ENCODE measurements around the gene SPEN.

DNA sequence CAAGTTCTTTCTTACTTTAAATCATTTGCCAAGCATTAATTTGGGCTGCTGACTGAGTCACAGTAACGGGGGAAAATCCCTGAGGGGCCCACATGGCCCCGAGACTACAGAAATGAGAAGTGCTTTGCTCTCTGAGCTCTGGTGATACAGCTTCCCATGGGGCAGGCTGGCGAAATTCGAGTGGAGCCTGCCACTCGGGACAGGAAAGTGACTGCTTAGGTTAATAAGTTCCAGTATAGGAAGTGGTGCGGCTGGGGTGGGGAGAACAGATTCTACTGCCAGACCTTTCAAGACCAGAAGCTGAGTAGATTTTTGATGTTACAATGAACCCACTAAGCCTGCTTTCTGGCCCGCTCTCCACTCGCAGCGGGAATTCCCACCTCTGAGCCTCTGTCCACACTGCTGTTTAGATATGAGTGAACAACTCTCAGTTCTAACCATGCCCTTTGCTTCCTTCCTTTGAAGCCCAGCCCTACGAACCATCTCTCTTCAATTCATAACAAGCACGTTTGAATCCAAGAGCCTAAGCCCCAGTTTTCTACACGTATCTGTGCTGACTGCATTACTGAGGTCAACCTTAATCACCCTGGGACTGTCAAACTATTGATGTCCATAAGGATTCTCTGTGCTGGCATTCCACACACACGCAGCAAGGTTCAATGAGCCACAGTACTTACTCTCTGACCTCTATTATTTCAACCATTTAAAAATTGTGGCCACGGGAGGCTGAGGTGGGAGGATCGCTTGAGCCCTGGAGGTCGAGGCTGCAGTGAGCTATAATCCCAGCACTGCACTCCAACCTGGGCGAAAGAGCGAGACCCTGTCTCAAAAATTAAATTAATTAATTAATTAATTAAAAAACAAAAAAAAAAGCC lies 118.8 kb downstream of the SPEN start:
- TF ChIP-seq, protein P1, sequence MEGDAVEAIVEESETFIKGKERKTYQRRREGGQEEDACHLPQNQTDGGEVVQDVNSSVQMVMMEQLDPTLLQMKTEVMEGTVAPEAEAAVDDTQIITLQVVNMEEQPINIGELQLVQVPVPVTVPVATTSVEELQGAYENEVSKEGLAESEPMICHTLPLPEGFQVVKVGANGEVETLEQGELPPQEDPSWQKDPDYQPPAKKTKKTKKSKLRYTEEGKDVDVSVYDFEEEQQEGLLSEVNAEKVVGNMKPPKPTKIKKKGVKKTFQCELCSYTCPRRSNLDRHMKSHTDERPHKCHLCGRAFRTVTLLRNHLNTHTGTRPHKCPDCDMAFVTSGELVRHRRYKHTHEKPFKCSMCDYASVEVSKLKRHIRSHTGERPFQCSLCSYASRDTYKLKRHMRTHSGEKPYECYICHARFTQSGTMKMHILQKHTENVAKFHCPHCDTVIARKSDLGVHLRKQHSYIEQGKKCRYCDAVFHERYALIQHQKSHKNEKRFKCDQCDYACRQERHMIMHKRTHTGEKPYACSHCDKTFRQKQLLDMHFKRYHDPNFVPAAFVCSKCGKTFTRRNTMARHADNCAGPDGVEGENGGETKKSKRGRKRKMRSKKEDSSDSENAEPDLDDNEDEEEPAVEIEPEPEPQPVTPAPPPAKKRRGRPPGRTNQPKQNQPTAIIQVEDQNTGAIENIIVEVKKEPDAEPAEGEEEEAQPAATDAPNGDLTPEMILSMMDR (IDR thresholded peaks at IDR 0.05 in 2 of 3, conservative IDR thresholded peaks at IDR 0.05 in 1 of 3; ENCODE audit: control insufficient read depth in 2 of 3, extremely low read depth in 1 of 3, insufficient read depth in 1 of 3, low read depth in 3 of 3, low read length in 3 of 3): no peak
- TF ChIP-seq, protein P2, sequence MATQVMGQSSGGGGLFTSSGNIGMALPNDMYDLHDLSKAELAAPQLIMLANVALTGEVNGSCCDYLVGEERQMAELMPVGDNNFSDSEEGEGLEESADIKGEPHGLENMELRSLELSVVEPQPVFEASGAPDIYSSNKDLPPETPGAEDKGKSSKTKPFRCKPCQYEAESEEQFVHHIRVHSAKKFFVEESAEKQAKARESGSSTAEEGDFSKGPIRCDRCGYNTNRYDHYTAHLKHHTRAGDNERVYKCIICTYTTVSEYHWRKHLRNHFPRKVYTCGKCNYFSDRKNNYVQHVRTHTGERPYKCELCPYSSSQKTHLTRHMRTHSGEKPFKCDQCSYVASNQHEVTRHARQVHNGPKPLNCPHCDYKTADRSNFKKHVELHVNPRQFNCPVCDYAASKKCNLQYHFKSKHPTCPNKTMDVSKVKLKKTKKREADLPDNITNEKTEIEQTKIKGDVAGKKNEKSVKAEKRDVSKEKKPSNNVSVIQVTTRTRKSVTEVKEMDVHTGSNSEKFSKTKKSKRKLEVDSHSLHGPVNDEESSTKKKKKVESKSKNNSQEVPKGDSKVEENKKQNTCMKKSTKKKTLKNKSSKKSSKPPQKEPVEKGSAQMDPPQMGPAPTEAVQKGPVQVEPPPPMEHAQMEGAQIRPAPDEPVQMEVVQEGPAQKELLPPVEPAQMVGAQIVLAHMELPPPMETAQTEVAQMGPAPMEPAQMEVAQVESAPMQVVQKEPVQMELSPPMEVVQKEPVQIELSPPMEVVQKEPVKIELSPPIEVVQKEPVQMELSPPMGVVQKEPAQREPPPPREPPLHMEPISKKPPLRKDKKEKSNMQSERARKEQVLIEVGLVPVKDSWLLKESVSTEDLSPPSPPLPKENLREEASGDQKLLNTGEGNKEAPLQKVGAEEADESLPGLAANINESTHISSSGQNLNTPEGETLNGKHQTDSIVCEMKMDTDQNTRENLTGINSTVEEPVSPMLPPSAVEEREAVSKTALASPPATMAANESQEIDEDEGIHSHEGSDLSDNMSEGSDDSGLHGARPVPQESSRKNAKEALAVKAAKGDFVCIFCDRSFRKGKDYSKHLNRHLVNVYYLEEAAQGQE (IDR thresholded peaks at IDR 0.05; ENCODE audit: low read depth, low read length): no peak; the same call in 1 of the 2 replicates
- TF ChIP-seq ETV6 (conservative IDR thresholded peaks at IDR 0.05 in 1 of 2, IDR thresholded peaks at IDR 0.05 in 1 of 2; ENCODE audit: borderline replicate concordance in 1 of 2, low read depth in 1 of 2): peak in 1 of 2 experiments; percentile 73; a peak in 2 of 4 replicates
- TF ChIP-seq ZBED1 (IDR thresholded peaks at IDR 0.05; ENCODE audit: borderline replicate concordance): peak; percentile 85
- TF ChIP-seq POLR2A (IDR thresholded peaks at IDR 0.05; ENCODE audit: low read depth, low read length): no peak
- TF ChIP-seq, protein P3, sequence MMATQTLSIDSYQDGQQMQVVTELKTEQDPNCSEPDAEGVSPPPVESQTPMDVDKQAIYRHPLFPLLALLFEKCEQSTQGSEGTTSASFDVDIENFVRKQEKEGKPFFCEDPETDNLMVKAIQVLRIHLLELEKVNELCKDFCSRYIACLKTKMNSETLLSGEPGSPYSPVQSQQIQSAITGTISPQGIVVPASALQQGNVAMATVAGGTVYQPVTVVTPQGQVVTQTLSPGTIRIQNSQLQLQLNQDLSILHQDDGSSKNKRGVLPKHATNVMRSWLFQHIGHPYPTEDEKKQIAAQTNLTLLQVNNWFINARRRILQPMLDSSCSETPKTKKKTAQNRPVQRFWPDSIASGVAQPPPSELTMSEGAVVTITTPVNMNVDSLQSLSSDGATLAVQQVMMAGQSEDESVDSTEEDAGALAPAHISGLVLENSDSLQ (IDR thresholded peaks at IDR 0.05): 0 out of 2 replicates have a peak, but pooled peaks have one; percentile 39
- TF ChIP-seq, protein P4, sequence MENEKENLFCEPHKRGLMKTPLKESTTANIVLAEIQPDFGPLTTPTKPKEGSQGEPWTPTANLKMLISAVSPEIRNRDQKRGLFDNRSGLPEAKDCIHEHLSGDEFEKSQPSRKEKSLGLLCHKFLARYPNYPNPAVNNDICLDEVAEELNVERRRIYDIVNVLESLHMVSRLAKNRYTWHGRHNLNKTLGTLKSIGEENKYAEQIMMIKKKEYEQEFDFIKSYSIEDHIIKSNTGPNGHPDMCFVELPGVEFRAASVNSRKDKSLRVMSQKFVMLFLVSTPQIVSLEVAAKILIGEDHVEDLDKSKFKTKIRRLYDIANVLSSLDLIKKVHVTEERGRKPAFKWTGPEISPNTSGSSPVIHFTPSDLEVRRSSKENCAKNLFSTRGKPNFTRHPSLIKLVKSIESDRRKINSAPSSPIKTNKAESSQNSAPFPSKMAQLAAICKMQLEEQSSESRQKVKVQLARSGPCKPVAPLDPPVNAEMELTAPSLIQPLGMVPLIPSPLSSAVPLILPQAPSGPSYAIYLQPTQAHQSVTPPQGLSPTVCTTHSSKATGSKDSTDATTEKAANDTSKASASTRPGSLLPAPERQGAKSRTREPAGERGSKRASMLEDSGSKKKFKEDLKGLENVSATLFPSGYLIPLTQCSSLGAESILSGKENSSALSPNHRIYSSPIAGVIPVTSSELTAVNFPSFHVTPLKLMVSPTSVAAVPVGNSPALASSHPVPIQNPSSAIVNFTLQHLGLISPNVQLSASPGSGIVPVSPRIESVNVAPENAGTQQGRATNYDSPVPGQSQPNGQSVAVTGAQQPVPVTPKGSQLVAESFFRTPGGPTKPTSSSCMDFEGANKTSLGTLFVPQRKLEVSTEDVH (IDR thresholded peaks at IDR 0.05; ENCODE audit: low read depth, partially characterized antibody): no peak
- TF ChIP-seq CHD2 (IDR thresholded peaks at IDR 0.05; ENCODE audit: borderline replicate concordance, low read depth, low read length): peak; percentile 66; the same call in 1 of the 2 replicates
- TF ChIP-seq BCL11A (IDR thresholded peaks at IDR 0.05; ENCODE audit: low read depth, low read length): peak; percentile 97
- TF ChIP-seq EZH2 (IDR thresholded peaks at IDR 0.05; ENCODE audit: borderline replicate concordance, control insufficient read depth, low read depth, low read length): no peak
- TF ChIP-seq SIX5 (IDR thresholded peaks at IDR 0.05; ENCODE audit: low read depth, low read length, severe bottlenecking): no peak
